HG02981 (cell line): ENCODE data around the gene EIF3B.
A peak's percentile ranks its signal among the peaks of the same experiment; 100 is the strongest.
"Not testable (repeated sequence)": the region's sequence is repeated elsewhere in the genome, so short reads cannot be mapped to it uniquely, and the experiment has no call there.

ENCODE experiments used
- ATAC-seq: cut with Tn5 transposase; IDR thresholded peaks from one replicate; pipeline ENCODE4 v1.9.1; 2021; ENCODE audit warnings: mild to moderate bottlenecking, moderate library complexity; ENCODE audit not compliant: unreplicated experiment

The EIF3B gene

DNA sequence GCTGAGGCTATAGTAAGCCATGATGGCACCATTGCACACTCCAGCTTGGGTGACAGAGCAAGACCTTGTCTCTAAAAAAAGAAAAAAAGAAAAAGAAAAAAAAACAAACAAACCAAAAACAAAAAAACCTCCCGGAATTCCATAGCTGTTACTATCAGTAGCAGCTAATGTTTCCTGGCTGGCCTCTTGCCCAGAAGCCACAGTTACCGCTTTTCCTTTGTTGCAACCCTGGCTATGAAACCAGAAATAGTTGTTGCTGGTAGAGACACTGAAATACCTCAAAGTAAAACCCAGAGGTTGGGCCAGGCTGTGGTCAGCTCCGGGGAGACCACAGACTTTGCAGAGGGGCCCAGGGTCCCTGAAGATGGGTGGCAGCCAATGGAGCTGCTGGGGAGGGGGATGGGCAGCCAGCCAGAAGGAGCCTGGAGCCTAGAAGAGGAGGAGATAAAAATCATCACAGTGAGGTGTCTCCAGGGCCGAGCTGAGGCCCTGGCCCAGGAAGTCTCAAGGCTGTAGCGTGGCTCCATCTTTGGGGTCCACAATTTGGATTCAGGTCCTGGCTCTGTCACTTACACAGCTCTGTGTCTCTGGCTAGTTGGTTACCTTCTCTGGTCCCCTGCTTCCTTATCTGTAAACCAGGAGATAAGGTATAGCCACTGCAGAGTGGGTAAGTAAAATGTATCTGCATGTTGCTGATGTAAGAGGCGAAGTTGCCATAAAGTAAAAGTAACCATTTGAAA, 45.4 kb downstream of the EIF3B start:
- ATAC-seq, result peak; percentile 29

GRCh38 chr7:2402687-2403013, 48.0 kb downstream of the EIF3B start:
- ATAC-seq, result no peak

GRCh38 chr7:2403014-2403717, 48.5 kb downstream of the EIF3B start, which contains the start of gene CHST12:
Gene CHST12, plus strand, starts transcription at chr7:2403611. Its CDS starts 29,029 bp downstream, at chr7:2432640.
- peak; percentile 39 for ATAC-seq

DNA sequence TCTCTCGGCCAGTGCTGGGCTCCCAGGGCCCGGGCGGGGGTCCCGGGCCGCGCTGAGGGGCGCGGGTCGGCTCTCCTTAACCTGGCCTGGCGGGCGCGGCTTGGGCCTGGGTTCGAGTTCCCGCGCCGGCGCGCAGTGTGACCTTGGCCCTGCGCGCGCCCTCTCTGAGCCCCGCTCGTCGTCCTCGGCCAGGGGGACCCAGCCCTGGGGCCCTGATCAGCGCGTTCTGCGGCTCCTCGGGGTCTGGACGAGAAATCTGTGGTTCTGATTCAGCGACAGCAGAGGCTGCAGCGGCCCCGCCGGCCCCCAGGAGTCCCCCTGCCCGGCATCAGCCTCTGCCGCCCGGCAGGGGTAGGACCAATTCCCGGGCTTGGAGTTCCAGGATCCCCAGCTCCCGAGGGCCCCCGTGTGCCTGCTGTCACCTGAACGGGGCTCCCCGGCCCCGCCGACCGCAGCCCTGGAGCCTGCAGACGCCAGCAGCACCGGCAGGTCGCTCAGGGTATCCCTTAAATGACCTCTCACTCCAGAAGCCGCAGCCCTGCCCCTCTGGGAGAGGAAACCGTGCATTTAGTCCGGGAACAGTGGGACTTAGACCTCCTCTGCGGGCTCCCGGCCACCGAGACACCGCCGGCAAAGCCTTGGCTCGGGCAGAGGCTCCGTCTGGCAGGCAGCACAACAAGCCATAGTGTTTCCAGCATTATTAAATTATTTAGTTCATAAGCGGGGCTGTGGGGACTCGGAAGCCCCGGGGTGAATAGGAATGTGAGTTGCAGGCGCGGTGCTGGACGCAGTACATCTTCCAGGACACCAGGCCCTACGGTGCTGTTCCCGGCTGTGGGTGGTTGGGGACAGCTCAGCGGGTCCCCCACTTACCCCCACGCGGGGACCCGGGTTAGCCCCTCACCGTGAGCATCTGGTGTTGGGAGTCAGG, 49.4 kb downstream of the EIF3B start:
- no peak for ATAC-seq

DNA sequence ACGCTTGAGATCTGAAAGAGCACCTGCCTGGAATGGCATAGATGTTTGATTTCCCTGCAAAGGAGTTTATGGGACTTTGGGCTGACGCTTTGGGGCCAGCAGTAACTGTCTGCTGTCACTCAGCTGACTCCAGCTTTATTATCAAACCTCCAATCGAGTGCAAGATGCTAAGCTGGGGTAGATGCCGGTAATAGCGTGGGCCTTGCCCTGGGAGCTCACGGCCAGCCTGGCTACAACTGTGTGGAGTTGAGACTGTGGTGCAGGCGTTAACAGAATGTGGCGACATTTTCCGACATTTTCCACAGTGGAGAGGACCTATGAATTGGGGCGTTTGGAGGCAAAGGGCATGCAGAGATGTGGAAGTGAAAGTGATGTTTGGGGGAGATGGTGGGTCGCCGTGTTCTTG, 50.1 kb downstream of the EIF3B start:
- ATAC-seq, result no peak

GRCh38 chr7:2405201-2405600, 50.6 kb downstream of the EIF3B start:
- ATAC-seq, result no peak

- ATAC-seq, result peak; percentile 51
These were observed 51.1 kb downstream of the EIF3B start for GRCh38 chr7:2405601-2406345.

DNA sequence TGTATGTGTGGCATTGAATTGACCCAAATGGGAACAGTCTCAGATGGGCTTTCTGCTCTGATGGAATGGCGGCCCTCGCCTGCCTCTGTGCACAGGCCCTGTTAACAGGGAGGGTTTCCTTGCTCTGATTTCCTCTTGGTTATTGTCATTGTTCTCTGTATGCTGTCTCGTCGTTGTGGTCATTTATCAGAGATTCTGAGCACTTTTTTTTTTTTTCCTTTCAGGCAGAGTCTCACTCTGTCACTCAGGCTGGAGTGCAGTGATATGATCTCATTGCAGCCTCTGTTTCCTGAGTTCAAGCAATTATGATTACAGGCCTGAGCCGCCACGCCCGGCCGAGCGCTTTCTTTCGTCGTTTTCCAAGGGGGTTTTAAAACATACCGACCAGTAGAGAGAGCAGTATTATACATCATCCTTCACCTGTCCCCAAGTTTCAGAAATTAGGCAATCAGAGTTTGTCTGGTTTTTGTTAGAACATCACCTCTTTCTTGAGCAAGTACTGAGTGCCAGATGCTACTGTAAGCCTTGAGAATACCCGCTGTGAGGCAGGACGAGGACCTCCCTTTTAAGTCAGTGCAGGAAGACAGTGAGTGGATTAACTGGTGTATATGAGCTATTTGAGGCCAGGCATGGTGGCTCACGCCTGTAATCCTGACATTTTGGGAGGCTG, 55.3 kb downstream of the EIF3B start:
- no peak for ATAC-seq

DNA sequence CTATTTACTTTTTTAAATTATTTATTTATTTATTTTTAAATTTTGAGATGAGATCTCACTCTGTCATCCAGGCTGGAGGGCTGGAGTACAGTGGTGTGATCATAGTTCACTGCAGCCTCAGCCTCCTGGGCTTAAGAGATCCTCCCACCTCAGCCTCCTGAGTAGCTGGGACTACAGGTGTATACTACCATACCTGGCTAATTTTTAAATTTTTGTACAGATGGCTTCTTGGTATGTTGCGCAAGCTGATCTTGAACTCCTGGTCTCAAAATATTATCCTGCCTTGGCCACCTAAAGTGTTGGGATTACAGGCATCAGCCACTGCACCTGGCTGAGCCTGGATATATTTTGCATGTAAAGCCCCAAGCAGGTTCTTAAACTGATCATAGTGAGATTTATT, 56.4 kb downstream of the EIF3B start:
- ATAC-seq, result no peak

DNA sequence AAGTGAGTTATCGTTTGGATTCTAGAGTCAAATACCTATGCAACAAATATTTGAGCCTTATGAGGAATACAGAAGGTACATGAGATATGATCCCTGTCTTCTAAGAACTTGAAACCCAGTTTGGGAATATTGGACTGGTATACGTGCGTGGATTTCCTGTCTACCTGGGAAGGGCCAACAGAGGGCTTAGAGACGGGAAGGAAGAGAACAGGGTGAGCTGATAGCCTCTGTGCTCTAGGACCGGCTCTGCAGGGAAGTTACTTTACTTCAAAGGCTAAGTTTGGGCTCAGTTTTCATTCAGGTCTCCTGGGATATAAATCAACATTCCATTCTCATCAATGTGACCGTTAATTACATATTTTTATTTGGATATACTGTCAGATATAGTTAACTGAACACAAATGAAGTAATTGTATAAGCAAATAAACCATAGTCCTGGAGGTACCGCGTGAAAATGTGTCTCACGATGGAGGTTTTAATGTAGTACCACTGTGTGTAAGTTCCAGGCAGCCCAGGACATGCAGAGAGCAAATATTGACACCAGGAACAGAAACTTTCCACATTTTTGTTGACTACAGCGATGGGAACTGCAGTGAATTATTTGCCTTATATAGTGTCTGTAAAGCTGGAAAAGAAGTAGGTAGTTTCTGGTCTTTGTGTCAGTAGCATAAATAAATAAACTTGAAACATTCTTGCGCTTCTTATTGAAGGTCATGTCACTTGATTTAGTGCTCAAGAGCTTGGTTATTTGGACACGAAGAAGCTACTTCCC, 57.4 kb downstream of the EIF3B start:
- ATAC-seq, result no peak

GRCh38 chr7:2412587-2413201, 58.1 kb downstream of the EIF3B start:
- ATAC-seq, result no peak

GRCh38 chr7:2416063-2416462, 61.4 kb downstream of the EIF3B start:
- no peak for ATAC-seq

DNA sequence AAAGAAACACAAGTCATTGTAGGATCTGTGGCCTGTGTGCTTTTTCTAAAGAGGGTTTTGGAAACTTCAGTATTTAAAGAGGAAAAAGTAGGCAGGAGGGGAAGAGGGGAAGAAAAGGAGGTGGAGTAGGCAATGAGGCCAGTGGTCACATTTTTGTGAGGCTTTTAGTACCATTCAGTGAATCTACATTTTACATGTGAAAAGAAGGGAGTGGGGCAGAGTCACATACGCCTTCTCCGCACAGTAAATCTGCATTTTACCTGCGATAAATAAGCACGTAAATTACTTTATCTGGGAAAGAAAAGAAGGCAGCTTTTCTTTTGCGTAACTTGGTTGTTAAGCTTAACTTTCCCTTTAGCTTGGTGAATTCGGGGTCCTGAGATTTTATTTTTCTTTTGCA, 62.0 kb downstream of the EIF3B start:
- no peak for ATAC-seq

DNA sequence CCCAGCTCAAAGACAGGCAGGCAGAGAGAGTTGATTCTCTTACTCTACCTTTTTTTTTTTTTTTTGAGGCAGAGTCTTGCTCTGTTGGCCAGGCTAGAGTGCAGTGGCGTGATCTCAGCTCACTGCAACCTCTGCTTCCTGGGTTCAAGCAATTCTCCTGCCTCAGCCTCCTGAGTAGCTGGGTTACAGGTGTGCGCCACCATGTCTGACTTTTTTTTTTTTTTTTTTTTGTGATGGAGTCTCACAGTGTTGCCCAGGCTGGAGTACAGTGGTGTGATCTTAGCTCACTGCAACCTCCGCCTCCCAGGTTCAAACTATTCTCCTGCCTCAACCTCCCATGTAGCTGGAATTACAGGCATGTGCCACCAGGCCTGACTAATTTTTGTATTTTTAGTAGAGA, 62.6 kb downstream of the EIF3B start:
- not testable (repeated sequence) for ATAC-seq

- ATAC-seq, result no peak
These were observed 63.4 kb downstream of the EIF3B start for GRCh38 chr7:2417981-2418481.

DNA sequence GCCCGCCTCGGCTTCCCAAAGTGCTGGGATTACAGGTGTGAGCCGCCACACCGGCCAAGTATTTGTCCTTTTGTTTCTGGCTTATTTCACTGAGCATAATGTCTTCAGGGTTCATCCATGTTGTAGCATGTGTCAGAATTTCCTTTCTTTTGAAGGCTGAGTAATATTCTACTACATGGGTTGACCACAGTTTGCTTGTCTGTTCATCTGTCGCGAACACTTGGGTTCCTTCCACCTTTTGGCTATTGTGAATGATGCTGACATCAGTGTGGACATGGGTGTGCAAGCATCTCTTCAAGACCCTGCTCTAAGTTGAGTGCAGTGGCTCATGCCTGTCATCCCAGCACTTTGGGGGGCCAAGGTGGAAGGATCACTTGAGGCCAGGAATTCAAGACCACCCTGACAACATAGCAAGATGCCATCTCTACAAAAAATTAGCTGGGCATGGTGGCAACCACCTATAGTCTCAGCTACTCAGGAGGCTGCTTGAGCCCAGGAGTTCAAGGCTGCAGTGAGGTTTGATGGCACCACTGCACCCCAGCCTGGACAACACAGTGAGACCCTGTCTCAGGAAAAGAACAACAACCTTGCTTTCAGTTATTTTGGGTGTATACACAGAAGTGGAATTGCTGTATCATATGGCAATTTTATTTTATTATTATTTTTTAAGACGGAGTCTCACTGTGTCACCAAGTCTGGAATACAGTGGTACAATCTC, 65.7 kb downstream of the EIF3B start:
- ATAC-seq, result no peak

- ATAC-seq, result no peak
These were observed 67.3 kb downstream of the EIF3B start for GRCh38 chr7:2421943-2422310.

- ATAC-seq, result no peak
These were observed 71.1 kb downstream of the EIF3B start for GRCh38 chr7:2425749-2426148.
